CD4-positive, alpha-beta memory T cell (primary cell): ENCODE results near the gene MAP4K4. TPM values are rescaled to one million over a fixed set of nuclear protein-coding genes. Genes with fewer than 3 reads are reported as not detected.
A peak's percentile ranks its signal among the peaks of the same experiment; 100 is the strongest.

ENCODE experiments used
- CTCF ChIA-PET: fragments of 350-600 bp; sonication (Branson Sonifier 250); formaldehyde crosslinking; loops from one replicate; lab custom pipeline; 2021; ENCODE audit warnings: inconsistent platforms; ENCODE audit not compliant: partially characterized antibody; lab: Charles Lee
- POLR2A ChIA-PET: fragments of 350-600 bp; sonication (Branson Sonifier 250); formaldehyde crosslinking; loops from one replicate; lab custom pipeline; 2021; ENCODE audit not compliant: partially characterized antibody; lab: Charles Lee
- DNase-seq, 5 donors: peaks; one replicate each; pipeline versions ENCODE4 v3.0.0 to v3.0.0-alpha.2; 2020 to 2022; ENCODE audit warnings: mixed read lengths in 1 of 5
- H3K27ac ChIP-seq: one replicate; pipeline ENCODE4 v1.7.0; 2013; ENCODE audit warnings: low read depth, low read length
- H3K27me3 ChIP-seq: 2 replicates; pipeline ENCODE4 v1.7.0; 2013; ENCODE audit warnings: mild to moderate bottlenecking, low read length, moderate library complexity; ENCODE audit not compliant: insufficient read depth
- H3K36me3 ChIP-seq: 2 replicates; pipeline ENCODE4 v1.7.0; 2013; ENCODE audit warnings: mild to moderate bottlenecking, low read length, moderate library complexity; ENCODE audit not compliant: insufficient read depth
- H3K4me1 ChIP-seq: 2 replicates; pipeline ENCODE4 v1.7.0; 2013; ENCODE audit warnings: mild to moderate bottlenecking, low read length, moderate library complexity; ENCODE audit not compliant: insufficient read depth
- H3K4me3 ChIP-seq, 2 donors: one replicate each; pipeline ENCODE4 v1.7.0; 2013; ENCODE audit warnings: low read length in 2 of 2, mild to moderate bottlenecking in 1 of 2
- H3K9me3 ChIP-seq, 2 donors: one replicate each; pipeline ENCODE4 v1.7.0; 2013; ENCODE audit warnings: low read length in 2 of 2, control low read depth in 1 of 2; ENCODE audit not compliant: control insufficient read depth in 1 of 2
- H3K27ac Mint-ChIP-seq, 7 donors: one replicate each; pipeline ENCODE4 v1.8.0; 2020 to 2021; ENCODE audit warnings: mixed read lengths in 7 of 7, mild to moderate bottlenecking in 6 of 7, inconsistent platforms in 3 of 7, moderate library complexity in 3 of 7
- H3K27me3 Mint-ChIP-seq, 2 donors: one replicate each; pipeline ENCODE4 v1.8.0; 2020 to 2021; ENCODE audit warnings: mixed read lengths in 2 of 2
- H3K36me3 Mint-ChIP-seq, 2 donors: one replicate each; pipeline ENCODE4 v1.8.0; 2020 to 2021; ENCODE audit warnings: mixed read lengths in 2 of 2, inconsistent platforms in 1 of 2, mild to moderate bottlenecking in 1 of 2
- H3K4me1 Mint-ChIP-seq, 4 donors: one replicate each; pipeline ENCODE4 v1.8.0; 2020 to 2021; ENCODE audit warnings: mixed read lengths in 4 of 4, mild to moderate bottlenecking in 1 of 4
- H3K4me3 Mint-ChIP-seq, 8 donors: one replicate each; pipeline ENCODE4 v1.8.0; 2020 to 2021; ENCODE audit warnings: mixed read lengths in 8 of 8, mild to moderate bottlenecking in 7 of 8, moderate library complexity in 6 of 8, inconsistent platforms in 3 of 8
- H3K9me3 Mint-ChIP-seq, 8 donors: one replicate each; pipeline ENCODE4 v1.8.0; 2020 to 2021; ENCODE audit warnings: mixed read lengths in 8 of 8, mild to moderate bottlenecking in 5 of 8, inconsistent platforms in 3 of 8, moderate library complexity in 1 of 8
- intact Hi-C: fragments of 100-400 bp; cut with micrococcal nuclease; formaldehyde crosslinking; loops from one replicate; pipeline ENCODE4 v1.15.1; 2023
- polyA plus RNA-seq, 2 donors: library from polyadenylated mRNA; unstranded; fragments of 300-500 nt; fragmentation: Illumina TruSeq; gene quantifications; one replicate each; pipeline ENCODE4 v1.2.3, GENCODE V29; 2021
- total RNA-seq, 2 experiments: library from RNA; stranded (reverse); gene quantifications; one replicate each; pipeline ENCODE4 v1.2.3, GENCODE V29; 2021

The MAP4K4 gene
- total and polyA plus RNA-seq, 4 experiments from 2014 or later = 2.4 to 114 (median 62.2) TPM

DNA sequence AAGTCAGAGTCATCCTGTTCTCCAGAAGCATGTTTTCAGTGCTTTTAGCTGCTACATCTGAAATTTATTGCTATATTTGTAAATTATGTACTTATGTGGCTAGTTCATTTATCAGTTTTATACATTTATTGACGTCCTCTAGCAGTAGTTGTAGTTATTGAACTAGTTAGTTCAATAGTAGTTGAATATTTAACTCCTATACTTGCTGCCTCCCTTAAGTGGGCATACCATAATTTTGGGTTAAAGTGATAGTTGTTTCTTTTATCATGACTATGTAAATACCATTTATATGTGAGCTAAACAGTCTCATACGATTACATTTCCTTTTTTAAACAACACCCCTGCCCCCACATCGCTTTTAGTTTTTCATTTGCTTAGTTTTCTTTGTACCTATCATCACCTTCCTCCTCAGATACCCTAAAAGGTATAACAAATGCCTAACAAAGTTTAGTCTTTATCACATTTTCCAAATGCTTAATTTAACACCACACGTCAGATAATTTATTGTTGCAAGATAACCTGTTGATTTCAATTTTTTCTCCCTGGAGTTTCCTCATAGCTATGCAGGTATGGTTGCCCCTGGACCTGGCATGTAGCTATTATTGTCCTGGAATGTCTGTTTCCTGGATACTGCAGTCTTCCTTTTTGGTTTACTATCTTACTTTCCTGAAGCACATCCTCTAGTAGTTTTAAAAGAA, 8.8 kb downstream of the MAP4K4 start:
- ChIA-PET POLR2A (interaction anchor here (0.5 to 6.3 kb wide), 5 partner anchors 8 to 189 kb away, joined by 3 to 81 read pairs (median 6); partner anchors contain the start of gene MAP4K4), CTCF (interaction anchor here (1.3 to 6.3 kb wide), 2 partner anchors 11 to 41 kb away, joined by 4 to 37 read pairs; no protein-coding TSS in a partner anchor)
- Histone ChIP-seq H3K27ac (peak overlapping the region; percentile 58), H3K27me3 (no peaks in the 10 kb centered on the region), H3K9me3 (no peaks in the 10 kb centered on the region), H3K36me3 (no peaks in the 10 kb centered on the region), H3K4me3 (peak overlapping the region in 1 of 2 donors; percentile 4), H3K4me1 (peaks cover 96% of the 10 kb centered on the region)
- Mint-ChIP-seq H3K27me3 (no peaks in the 10 kb centered on the region), H3K9me3 (peaks cover 0 to 2% (median 0%) of the 10 kb centered on the region in 8 donors), H3K4me1 (peaks cover 34 to 89% (median 64%) of the 10 kb centered on the region in 4 donors), H3K4me3 (peak overlapping the region; percentile 34 to 93 (median 66)), H3K36me3 (peaks cover 2 to 15% of the 10 kb centered on the region in 2 donors), H3K27ac (peak overlapping the region; percentile 90 to 99 (median 91))
- intact Hi-C loops = loop anchor here (1.0 kb wide), 2 partner anchors 8 to 11 kb away; no protein-coding TSS in a partner anchor
- no peak for DNase-seq

DNA sequence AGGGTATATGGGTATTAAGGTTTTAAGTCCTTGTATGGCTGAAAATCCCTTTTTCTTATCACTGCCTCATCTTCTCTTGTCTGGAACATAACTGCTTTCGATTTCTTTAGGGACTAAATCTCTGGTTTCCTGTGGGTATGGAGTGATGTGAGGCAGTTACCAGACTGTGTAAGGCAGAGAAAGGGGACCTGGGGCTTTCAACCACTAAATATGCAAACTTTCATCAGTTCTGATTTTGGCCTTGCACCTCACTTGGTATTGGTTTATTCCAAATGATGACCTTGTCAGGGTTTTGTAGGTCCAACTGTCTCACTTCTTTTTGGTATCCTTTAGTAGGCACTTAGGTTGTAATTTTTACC, 9.3 kb downstream of the MAP4K4 start:
- Mint-ChIP-seq H3K4me1 (peaks cover 39 to 95% (median 65%) of the 10 kb centered on the region in 4 donors), H3K9me3 (peaks cover 0 to 2% (median 0%) of the 10 kb centered on the region in 8 donors), H3K36me3 (peaks cover 0 to 12% of the 10 kb centered on the region in 2 donors), H3K4me3 (peak overlapping the region; percentile 34 to 93 (median 66)), H3K27me3 (no peaks in the 10 kb centered on the region), H3K27ac (peak overlapping the region; percentile 90 to 99 (median 91))
- H3K27me3 ChIP-seq = no peaks in the 10 kb centered on the region
- ChIA-PET POLR2A (interaction anchor here (1.2 to 6.3 kb wide), 4 partner anchors 8 to 189 kb away, joined by 3 to 81 read pairs (median 12); partner anchors contain the start of gene MAP4K4), CTCF (interaction anchor here (6.3 kb wide), 1 partner anchor 11 kb away, joined by 37 read pairs; no protein-coding TSS in a partner anchor)
- H3K27ac ChIP-seq = peak overlapping the region; percentile 58
- H3K4me3 ChIP-seq = peak overlapping the region in 1 of 2 donors; percentile 4
- DNase-seq = peak; percentile 57 to 76 (median 65)
- H3K4me1 ChIP-seq = peaks cover 96% of the 10 kb centered on the region
- no peaks in the 10 kb centered on the region for H3K36me3 ChIP-seq
- intact Hi-C loops = loop anchor here (1.0 kb wide), 2 partner anchors 8 to 11 kb away; no protein-coding TSS in a partner anchor
- H3K9me3 ChIP-seq = no peaks in the 10 kb centered on the region

DNA sequence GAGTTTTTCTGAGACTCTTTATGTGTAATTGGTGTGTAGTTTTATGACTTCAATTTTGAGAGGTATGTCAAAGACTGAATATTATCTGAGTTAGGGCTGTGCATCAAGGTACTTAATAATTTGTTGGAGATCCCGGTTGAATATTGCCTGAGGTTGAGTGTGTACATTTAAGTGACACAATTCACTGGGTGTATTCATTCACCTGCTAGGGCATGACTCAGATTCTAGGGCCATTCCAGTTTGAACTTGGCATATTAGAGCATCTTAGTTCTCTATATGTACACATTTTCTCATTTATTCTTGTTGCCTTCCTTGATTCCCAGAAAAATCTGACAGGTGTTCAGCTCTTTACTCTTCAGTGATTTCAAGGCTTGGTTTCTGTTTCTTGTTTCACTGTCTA, 12.5 kb downstream of the MAP4K4 start:
- Mint-ChIP-seq H3K27ac (peak overlapping the region; percentile 30 to 91 (median 89)), H3K4me1 (peaks cover 51 to 81% (median 57%) of the 10 kb centered on the region in 4 donors), H3K36me3 (peaks cover 0 to 6% of the 10 kb centered on the region in 2 donors), H3K27me3 (no peaks in the 10 kb centered on the region), H3K4me3 (peak overlapping the region in 6 of 8 donors; percentile 38 to 65 (median 54)), H3K9me3 (no peaks in the 10 kb centered on the region)
- POLR2A ChIA-PET = interaction anchor here (1.0 to 1.9 kb wide), 9 partner anchors 9 to 139 kb away, joined by 3 to 15 read pairs (median 5); partner anchors contain the start of gene MAP4K4
- DNase-seq = no peak
- peak overlapping the region; percentile 10 for H3K27ac ChIP-seq
- no peaks in the 10 kb centered on the region for H3K36me3 ChIP-seq
- intact Hi-C loops = no loop called here
- no peak overlapping the region for H3K4me3 ChIP-seq
- no peaks in the 10 kb centered on the region for H3K9me3 ChIP-seq
- CTCF ChIA-PET = interaction anchor here (0.9 to 3.2 kb wide), 7 partner anchors 9 to 114 kb away, joined by 4 to 16 read pairs (median 6); no protein-coding TSS in a partner anchor
- no peaks in the 10 kb centered on the region for H3K27me3 ChIP-seq
- peaks cover 96% of the 10 kb centered on the region for H3K4me1 ChIP-seq

DNA sequence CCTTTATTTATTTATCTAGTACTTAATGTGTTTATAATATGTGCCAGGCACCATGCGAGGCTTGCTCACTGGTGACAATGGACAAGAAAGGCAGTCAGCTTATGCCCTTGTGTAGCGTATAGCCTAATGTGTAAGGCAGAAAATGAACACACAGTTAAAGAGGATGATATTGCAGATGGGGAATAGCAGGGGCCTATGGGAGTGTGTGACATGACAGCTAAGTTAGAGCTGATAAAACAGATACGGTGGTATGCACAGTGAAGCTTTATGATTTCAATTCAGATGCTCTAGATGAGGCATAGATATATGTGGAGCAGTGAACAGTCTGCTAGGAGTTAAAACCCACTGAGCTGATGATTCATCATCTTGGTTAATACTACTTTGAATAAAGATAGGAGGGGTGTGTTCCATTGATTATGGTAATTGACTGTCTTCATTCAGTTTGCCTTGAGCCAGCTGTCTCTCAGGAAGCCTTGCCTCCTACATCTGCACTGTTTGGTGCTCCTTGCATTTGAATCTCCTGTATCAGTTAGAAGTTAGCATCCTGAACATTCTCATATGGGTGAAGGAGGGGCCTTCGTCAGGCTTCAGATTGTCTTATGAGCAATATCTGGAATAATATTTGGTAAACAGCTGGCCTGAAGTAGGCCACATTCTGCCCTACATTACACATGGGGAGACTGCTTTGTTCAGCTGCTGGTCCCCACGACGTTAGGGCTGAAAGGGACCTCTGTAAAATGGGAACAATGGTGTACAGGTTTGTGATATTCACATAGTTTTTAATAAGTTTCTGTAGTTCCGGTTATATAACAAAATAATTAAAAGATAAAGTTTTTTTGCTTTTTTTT, 13.2 kb downstream of the MAP4K4 start:
- POLR2A ChIA-PET = interaction anchor here (1.0 to 1.9 kb wide), 9 partner anchors 8 to 140 kb away, joined by 3 to 15 read pairs (median 5); partner anchors contain the start of gene MAP4K4
- H3K36me3 ChIP-seq = no peaks in the 10 kb centered on the region
- CTCF ChIA-PET = interaction anchor here (0.9 to 3.2 kb wide), 10 partner anchors 8 to 291 kb away, joined by 3 to 16 read pairs (median 6); no protein-coding TSS in a partner anchor
- peak overlapping the region; percentile 10 for H3K27ac ChIP-seq
- H3K27me3 ChIP-seq = no peaks in the 10 kb centered on the region
- Mint-ChIP-seq H3K9me3 (no peaks in the 10 kb centered on the region), H3K4me1 (peaks cover 48 to 80% (median 58%) of the 10 kb centered on the region in 4 donors), H3K4me3 (peak overlapping the region in 7 of 8 donors; percentile 38 to 65 (median 55)), H3K27me3 (no peaks in the 10 kb centered on the region), H3K27ac (peak overlapping the region; percentile 30 to 91 (median 89)), H3K36me3 (peaks cover 0 to 6% of the 10 kb centered on the region in 2 donors)
- intact Hi-C loops = loop anchor here (1.0 kb wide), 1 partner anchor 12 kb away; no protein-coding TSS in a partner anchor
- DNase-seq = peak in 1 of 5 donors; percentile 28
- H3K4me1 ChIP-seq = peaks cover 96% of the 10 kb centered on the region
- H3K4me3 ChIP-seq = peak overlapping the region in 1 of 2 donors; percentile 0
- no peaks in the 10 kb centered on the region for H3K9me3 ChIP-seq

DNA sequence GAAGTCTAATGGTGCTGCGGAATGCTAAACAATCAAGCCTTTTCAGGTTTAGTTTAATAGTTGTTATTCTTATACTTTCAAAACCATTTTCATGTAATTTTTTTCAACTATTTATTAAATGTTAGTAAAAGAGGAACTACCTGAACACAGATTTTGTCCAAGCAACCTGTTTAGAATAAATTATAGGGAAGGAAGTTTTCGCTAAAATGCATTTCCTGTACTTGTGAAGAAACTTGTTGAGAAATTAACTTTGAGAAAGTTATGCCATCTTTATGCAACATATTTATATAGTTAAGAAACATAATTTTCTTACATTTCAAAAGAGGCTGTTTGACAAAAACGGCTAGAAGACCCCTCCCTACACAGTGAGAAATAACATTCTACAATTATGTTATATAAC, 16.6 kb downstream of the MAP4K4 start:
- Mint-ChIP-seq H3K36me3 (peaks cover 0 to 4% of the 10 kb centered on the region in 2 donors), H3K27ac (peak overlapping the region in 3 of 7 donors; percentile 53 to 86 (median 83)), H3K4me1 (peaks cover 56 to 85% (median 72%) of the 10 kb centered on the region in 4 donors), H3K4me3 (peak overlapping the region in 3 of 8 donors; percentile 32 to 56 (median 51)), H3K9me3 (peaks cover 0 to 1% (median 0%) of the 10 kb centered on the region in 8 donors), H3K27me3 (no peaks in the 10 kb centered on the region)
- ChIA-PET CTCF (no interaction called here), POLR2A (interaction anchor here (8.4 kb wide), 1 partner anchor 9 kb away, joined by 81 read pairs; no protein-coding TSS in a partner anchor)
- Histone ChIP-seq H3K27ac (no peak overlapping the region), H3K9me3 (no peaks in the 10 kb centered on the region), H3K4me1 (peaks cover 95% of the 10 kb centered on the region), H3K36me3 (no peaks in the 10 kb centered on the region), H3K27me3 (no peaks in the 10 kb centered on the region), H3K4me3 (no peak overlapping the region)
- intact Hi-C loops = no loop called here
- no peak for DNase-seq

DNA sequence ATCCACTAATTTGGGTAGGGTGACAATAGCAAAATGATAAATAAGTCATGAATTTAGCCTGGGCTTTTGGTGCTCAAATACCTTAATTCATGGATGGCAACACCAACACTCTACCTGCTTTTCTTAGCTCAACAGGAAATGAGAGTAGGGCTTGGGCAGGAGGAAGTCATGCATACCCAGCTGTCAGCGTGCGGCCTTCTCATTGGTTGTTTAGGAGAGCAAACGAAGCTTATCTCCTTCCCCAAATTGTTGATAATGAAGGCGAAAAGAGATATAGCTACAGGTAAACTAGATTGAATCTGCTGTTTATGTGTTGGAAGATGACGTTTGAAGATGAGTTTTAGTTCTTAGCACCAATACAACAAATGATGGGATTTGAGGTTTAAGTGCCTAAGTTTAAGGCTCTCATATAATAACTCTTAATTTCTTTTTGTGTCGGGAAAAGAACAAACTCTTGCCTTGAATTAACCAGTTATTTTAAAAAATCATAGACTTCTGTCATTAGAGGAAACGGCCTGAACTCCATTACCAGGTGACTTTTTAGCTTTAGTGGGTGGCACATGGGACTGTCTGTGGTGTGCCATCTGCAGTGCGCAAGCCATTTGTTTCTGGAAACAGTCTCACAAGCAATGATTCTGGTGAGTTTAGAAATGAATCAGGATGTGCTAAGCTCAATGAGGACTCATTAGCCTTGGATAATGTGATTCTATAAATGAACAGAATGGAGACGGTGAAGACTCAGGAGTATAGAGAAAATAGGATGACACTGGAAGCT, 19.8 kb downstream of the MAP4K4 start:
- intact Hi-C loops = loop anchor here (1.0 to 5.0 kb wide), 4 partner anchors 11 to 245 kb away; no protein-coding TSS in a partner anchor
- H3K27ac Mint-ChIP-seq = peak overlapping the region; percentile 82 to 96 (median 93)
- H3K4me1 Mint-ChIP-seq = peaks cover 60 to 87% (median 71%) of the 10 kb centered on the region in 4 donors
- Histone ChIP-seq H3K9me3 (no peaks in the 10 kb centered on the region), H3K4me3 (peak overlapping the region in 1 of 2 donors; percentile 17), H3K4me1 (peaks cover 98% of the 10 kb centered on the region), H3K27me3 (no peaks in the 10 kb centered on the region), H3K27ac (peak overlapping the region; percentile 67), H3K36me3 (no peaks in the 10 kb centered on the region)
- CTCF ChIA-PET = interaction anchor here (0.8 to 5.6 kb wide), 13 partner anchors 8 to 375 kb away, joined by 3 to 37 read pairs (median 7); partner anchors contain the start of gene MAP4K4
- peak; percentile 61 to 79 (median 68) for DNase-seq
- peaks cover 0 to 4% of the 10 kb centered on the region in 2 donors for H3K36me3 Mint-ChIP-seq
- H3K9me3 Mint-ChIP-seq = peaks cover 0 to 2% (median 0%) of the 10 kb centered on the region in 8 donors
- no peaks in the 10 kb centered on the region for H3K27me3 Mint-ChIP-seq
- H3K4me3 Mint-ChIP-seq = peak overlapping the region; percentile 50 to 79 (median 72)
- POLR2A ChIA-PET = interaction anchor here (0.5 to 11.9 kb wide), 18 partner anchors 9 to 547 kb away, joined by 3 to 171 read pairs (median 5); partner anchors contain the start of genes MAP4K4 and RNF149
